Measurements from ENCODE around the gene CRTC2.

Gene CRTC2

GRCh38 chr1:153945795-153946621, 12.4 kb downstream of the CRTC2 start:
- no peak for FAIRE-seq

DNA sequence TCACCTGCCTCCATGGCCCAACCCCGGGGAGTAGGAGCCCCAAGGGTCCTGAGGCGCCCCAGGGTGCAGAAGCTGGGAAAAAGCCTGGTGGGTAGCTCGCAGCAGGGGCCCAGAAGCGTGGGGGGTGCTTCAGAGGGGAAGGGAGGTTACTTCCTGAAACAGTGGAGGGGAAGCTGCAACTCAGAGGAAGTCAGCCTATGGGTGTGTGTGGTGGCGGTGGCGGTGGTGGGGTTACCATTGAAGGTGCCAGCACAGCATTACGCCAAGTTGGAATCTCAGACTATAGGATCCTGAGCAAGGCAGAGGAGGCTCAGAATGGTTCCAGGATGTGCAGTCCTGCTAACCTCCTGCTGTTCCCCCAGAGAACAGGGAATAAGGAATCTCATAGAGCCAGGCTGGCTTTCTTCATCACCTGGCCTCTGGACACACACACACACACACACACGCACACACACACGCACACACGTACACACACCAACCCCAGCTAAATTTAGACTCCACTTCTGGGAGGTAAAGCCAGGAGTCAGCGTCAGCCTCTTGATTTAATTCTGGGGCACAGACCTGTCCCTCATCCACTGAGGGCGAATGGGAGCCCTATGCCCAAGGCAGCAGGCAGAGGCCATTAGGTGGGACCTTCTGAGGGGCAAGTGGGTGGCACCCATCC, 13.1 kb downstream of the CRTC2 start:
- FAIRE-seq: no peak

GRCh38 chr1:153944827-153945117, 13.6 kb downstream of the CRTC2 start:
- no peak for FAIRE-seq

DNA sequence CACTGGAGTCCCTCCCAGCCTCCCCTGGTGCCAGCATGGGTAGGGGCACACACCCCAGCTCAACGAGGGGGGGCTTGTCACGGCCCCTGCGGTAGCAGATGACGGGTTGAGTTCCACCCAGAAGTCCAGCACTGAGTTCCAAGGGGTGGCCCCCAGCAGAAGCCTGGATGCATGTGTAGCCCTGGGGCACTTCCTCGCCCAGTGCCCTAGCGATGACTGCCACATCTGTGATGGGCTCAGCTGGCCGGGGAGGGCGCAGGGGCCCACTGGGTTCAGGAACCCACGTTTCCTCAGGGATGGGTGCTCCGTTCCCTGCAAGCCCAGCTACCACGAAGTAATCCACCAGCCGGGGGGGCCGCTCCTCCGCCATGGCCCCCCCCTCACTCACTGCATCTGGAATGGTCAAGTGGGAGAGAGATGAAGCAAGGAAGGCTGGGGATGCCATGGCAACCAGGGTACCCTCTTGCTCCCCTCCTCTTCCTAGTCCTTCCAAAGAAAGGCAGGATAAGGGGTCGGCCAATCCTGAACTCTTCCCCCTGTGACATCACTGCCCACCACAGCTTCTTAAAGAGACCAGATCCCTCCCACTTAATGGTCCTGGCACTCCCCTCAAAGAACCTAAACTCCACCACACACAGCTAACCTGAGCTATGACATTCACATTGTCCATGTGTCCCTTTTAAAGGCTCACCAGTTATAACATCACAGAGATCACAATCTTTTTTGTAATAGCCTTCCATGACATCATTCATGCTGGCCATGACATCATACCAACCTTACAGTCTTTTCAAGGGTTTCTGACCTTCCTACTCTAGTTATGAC, 14.2 kb downstream of the CRTC2 start:
- FAIRE-seq: no peak

GRCh38 chr1:153942766-153943549, 15.5 kb downstream of the CRTC2 start:
- FAIRE-seq: no peak

- no peak for FAIRE-seq
Observed at GRCh38 chr1:153941826-153942725, 16.3 kb downstream of the CRTC2 start.

- no peak for FAIRE-seq
Observed at GRCh38 chr1:153940756-153941155, 17.7 kb downstream of the CRTC2 start.

DNA sequence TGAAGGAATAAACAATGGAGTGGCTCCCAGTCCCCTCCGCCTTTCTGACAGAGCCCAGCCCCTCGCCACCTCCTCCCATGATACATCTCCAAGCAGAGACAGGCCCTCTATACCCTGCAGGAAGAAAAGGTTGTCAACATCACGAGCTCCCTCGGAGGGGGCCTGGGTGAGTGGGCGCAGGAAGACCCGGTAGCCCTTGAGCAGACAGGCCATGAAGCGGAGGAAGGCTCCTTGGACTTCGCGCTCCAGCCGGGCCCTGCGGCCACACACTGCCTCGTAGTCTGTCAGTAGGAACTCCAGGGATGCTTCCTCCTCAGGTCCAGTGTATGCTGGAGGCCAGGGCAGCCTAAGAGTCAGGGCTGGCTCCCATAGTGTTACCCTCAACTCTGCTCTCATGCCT, 18.9 kb downstream of the CRTC2 start:
- no peak for FAIRE-seq

GRCh38 chr1:153938996-153939395, 19.4 kb downstream of the CRTC2 start:
- no peak for FAIRE-seq

DNA sequence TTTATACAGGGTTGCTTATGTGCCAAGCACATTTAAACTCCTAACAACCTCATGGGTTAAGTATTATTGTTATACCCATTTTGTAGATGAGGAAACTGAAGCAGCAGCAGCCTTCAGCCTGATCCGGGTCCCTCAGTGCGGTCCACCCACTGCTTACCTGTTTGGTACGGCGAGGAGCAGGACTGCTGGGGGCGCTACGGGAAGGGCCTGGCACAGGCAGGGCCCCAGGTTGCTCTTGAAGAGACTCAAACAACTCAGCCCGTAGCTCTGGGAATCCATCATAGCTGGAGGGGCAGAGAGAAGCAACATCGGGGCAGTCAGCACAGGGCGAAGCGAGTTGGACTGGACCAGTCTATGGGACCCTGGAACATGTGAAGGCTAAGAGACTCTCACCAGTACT, 21.1 kb downstream of the CRTC2 start:
- FAIRE-seq: no peak

DNA sequence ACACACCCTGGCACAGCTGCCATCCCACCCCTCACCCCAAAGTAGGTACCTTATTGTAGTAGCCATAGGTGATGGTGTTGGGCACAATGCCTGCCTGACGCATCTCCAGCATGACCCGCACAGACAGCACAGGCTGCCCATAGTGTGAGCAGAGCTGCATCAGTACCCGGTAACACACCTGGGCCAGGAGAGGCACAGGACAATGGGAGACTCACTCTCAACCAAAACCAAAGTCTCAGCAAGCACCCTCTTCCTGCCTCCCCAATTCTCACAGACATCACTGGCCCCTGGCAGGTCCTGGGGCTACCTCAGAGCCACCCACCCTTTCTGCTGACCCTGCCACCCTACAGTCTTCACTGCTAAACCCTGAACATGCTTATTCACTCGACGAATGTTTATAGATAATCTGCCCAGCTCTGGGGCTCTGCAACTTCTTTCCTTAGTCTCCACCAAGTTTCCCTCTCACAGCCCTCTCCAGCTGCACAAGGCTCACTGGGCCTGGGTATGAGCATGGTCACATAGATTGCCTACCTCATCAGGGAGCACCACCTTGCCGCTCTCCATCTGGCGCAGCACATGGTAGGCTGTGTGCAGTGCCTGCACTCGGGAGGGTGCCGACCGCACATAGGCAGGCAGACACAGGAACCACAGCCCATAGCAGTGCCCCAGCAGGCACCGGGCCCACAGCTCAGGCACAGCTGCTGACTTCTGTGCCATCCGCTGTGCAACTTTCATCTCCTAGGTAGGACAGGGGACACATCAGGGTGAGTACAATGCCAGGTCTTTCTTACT, 22.2 kb downstream of the CRTC2 start:
- no peak for FAIRE-seq

DNA sequence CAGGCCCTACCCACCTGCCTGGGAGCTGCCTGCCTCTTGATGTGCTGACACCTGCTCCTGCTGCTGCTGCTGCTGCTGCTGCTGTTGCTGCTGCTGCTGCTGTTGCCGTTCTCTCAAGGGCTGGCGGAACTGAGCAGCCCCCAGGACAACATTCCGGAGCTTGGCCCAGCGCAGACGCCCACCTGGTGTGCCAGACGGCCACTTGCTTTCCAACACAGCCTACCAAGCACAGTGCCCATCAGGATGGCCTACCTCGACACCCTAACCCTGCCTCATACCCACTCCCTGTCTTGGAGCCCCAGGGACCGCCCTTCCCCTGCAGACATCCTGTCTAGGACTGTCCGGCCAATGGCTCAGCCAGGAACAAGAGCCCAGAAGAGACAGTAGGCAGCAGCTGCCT, 23.7 kb downstream of the CRTC2 start:
- FAIRE-seq: no peak

DNA sequence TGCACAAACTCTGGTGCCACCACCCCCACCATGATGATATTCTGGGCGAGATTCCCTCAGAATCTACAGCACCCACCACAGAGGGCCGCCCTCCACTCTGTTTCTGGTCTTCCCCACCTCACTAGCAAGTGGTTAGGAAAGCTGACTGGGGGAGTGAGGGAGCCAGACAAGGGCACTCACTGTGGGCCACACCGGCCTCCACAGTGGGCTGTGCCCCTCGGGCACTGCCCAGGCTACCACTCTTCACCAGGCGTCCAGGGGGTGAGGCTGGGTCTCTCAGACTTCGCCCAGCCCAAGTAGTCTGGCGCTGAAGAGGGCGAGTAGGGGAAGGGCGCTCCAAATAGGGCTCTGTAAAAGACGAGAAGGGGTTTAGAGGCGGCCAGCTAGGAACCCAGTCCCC, 24.5 kb downstream of the CRTC2 start:
- FAIRE-seq: no peak

DNA sequence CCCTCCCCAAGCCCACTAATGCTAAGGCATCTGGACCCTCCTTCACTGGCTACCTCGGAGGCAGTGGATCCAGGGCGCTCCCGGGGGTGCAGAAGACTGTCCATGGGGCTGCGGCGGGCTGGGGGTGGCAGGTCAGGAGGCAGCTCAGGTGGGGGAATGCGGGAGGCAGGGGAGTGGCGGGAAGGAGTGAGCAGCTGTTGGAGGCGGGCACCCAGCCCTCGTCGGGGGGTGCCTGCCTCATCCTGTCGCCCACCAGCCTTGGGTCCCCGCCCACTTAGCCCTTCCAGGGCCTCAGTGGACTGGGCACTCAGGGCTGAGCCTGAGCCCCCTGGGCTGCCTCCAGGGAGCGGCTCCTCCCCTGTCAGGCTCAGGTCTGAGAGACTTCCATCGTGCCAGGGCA, 25.0 kb downstream of the CRTC2 start:
- no peak for FAIRE-seq

DNA sequence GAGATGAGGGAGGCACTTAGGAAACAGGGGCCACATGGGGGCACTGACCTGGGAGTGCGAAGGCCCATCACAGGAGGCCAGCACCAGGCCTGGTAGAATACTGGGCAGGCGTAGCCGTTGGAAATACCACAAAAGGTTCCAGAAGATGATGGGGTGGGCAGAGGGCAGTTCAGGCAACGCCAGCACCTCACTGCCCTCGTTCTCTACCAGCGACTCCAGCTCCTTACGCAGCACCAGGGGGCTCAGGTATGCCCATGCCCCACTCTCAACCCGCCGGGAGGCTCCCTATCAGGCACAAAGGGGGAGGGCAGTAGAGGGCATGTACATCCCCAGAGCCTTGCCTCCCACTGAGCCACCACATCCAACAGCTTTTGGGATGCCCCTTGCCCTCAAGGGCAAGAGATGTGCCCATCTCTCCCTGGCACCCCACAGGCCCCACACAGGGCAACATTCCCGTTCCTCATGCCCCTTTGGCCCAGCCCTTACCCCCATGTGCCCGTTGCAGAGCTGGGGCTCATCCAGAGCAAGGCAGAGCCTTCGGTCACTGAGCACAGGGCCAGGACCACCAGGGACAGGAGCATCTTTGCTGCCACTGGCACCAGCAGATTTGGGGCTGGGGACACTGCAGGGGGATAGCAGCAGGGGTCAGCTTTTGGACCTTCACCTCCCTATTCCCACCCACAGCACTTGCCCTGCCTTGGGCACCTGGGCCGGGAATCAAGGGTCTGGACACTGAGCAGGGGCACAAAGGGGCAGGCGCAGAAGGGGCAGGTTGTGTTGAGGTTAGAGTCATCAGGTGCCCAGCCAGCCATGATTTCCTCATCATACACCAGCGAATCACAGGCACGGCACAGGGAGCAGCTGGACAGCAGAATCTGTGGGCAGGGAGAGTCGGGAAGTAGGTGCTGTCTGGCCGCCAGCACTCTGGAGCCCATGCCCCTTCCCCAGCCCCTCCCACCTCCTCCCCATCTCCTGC, 26.0 kb downstream of the CRTC2 start:
- FAIRE-seq: no peak

DNA sequence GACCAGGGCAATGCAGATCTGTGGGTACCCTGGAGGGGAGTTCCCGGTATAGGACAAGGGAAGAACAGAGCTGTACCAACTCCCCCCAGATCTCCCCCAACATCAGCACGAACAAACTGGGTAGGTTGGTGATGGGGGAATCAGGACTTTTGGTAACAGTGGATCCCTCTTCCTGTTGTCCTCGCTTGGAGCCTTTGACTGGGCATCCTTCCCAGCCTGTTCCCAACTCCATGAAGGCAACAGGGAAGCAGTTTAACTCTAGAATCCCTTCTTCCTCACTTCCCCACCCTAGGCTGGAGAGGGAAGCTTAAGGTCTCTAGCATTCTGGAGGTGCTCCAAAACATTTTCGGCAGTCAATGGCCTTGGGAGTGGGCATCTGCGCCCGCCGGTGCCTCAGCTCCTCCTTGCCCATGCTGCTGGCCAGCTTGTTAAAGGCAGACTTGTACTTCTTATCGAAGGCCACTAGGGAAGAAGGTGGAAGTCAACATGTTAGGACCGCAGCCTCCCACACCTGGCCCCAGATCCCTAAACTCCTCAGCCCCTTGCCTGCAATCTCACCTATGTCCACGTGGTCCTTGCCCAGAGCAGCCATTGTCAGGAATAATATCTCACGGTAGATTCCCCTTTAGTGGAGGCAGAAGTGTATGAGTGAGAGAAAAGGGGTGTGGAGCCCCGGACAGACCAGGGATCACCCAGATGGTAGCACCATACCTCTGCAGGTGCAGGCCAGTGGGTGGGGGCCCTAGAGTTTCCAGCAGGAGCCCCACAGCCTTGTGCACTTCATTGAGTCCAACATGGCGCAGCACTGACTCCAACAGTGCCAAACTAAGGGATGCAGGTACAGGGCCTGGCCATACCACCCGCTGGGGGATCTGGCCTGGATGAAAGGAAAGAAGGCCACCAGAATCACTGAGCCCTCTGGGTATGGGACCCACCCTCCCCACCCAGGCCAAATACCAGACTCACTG, 28.1 kb downstream of the CRTC2 start:
- no peak for FAIRE-seq

DNA sequence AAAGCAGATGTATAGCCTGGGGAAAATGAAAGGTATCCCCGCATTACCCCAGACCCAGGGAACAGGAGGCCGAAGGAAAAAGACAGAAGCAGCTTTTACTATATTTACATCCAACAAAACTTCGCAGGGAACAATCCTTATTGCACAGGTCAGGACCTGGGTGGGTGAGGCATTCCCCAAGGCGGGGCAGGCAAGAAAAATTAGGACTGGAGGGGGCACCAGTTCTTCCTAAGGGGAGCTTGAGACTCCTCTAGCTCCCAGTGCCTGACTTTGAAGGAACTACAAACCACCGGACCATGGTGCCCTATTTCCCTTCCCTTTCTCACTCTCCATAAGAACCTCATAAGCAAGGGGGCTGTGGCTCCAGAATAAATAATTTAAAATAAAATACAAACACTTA, 29.0 kb downstream of the CRTC2 start:
- no peak for FAIRE-seq

GRCh38 chr1:153928791-153929341, 29.5 kb downstream of the CRTC2 start:
- no peak for FAIRE-seq

Data from TTC549 (cell line).